HG02678 (cell line): Measurements from ENCODE around the gene ZSCAN1.
"Not testable (repeated sequence)": the region's sequence is repeated elsewhere in the genome, so short reads cannot be mapped to it uniquely, and the experiment has no call there.

Experiments used
- ATAC-seq: cut with Tn5 transposase; IDR thresholded peaks from one replicate; pipeline ENCODE4 v1.9.1; 2021; ENCODE audit warnings: mild to moderate bottlenecking, moderate library complexity; ENCODE audit not compliant: unreplicated experiment

The ZSCAN1 gene

GRCh38 chr19:58033741-58034476, at the start of gene ZSCAN1:
Gene ZSCAN1 (plus strand): TSS chr19:58034025. CDS start chr19:58037837, 3,812 bp downstream.
- no peak for ATAC-seq

GRCh38 chr19:57992841-57993240, 41.0 kb upstream of the ZSCAN1 start:
- ATAC-seq, result no peak

GRCh38 chr19:58000677-58001076, 33.1 kb upstream of the ZSCAN1 start:
- no peak for ATAC-seq

GRCh38 chr19:58001895-58002369, 31.9 kb upstream of the ZSCAN1 start:
- ATAC-seq, result peak; percentile 6

- peak; percentile 96 for ATAC-seq
Observed at GRCh38 chr19:58002384-58003173, 31.2 kb upstream of the ZSCAN1 start, which contains the start of gene ZNF606. Gene ZNF606 (minus strand): TSS chr19:58002820. CDS start chr19:58001319, 1,501 bp downstream.

GRCh38 chr19:58003174-58003828, 30.5 kb upstream of the ZSCAN1 start:
- no peak for ATAC-seq

- no peak for ATAC-seq
Observed at GRCh38 chr19:58007285-58007684, 26.5 kb upstream of the ZSCAN1 start.

- ATAC-seq, result not testable (repeated sequence)
Observed at GRCh38 chr19:58008877-58009276, 24.9 kb upstream of the ZSCAN1 start.

GRCh38 chr19:58009301-58009665, 24.5 kb upstream of the ZSCAN1 start:
- ATAC-seq, result no peak

GRCh38 chr19:58009666-58010301, 24.0 kb upstream of the ZSCAN1 start:
- peak; percentile 76 for ATAC-seq

GRCh38 chr19:58010507-58010906, 23.3 kb upstream of the ZSCAN1 start:
- ATAC-seq, result no peak

GRCh38 chr19:58014141-58014540, 19.7 kb upstream of the ZSCAN1 start:
- ATAC-seq, result no peak

GRCh38 chr19:58020129-58020528, 13.7 kb upstream of the ZSCAN1 start:
- ATAC-seq, result no peak

- ATAC-seq, result no peak
Observed at GRCh38 chr19:58021541-58022282, 12.1 kb upstream of the ZSCAN1 start.

GRCh38 chr19:58022283-58022660, 11.6 kb upstream of the ZSCAN1 start:
- no peak for ATAC-seq

- ATAC-seq, result no peak
Observed at GRCh38 chr19:58024661-58025060, 9.2 kb upstream of the ZSCAN1 start.

GRCh38 chr19:58034477-58034793, 610 bp downstream of the ZSCAN1 start:
- no peak for ATAC-seq

- no peak for ATAC-seq
Observed at GRCh38 chr19:58035863-58036262, 2.0 kb downstream of the ZSCAN1 start.

GRCh38 chr19:58037927-58038687, 4.3 kb downstream of the ZSCAN1 start:
- ATAC-seq, result no peak
